NCI-H774 (cell line): Measurements from ENCODE around the gene ENDOU.

Experiments
- DNase-seq: peaks from one replicate; lab custom pipeline; 2025; lab: John Stamatoyannopoulos, UW

The ENDOU gene

DNA sequence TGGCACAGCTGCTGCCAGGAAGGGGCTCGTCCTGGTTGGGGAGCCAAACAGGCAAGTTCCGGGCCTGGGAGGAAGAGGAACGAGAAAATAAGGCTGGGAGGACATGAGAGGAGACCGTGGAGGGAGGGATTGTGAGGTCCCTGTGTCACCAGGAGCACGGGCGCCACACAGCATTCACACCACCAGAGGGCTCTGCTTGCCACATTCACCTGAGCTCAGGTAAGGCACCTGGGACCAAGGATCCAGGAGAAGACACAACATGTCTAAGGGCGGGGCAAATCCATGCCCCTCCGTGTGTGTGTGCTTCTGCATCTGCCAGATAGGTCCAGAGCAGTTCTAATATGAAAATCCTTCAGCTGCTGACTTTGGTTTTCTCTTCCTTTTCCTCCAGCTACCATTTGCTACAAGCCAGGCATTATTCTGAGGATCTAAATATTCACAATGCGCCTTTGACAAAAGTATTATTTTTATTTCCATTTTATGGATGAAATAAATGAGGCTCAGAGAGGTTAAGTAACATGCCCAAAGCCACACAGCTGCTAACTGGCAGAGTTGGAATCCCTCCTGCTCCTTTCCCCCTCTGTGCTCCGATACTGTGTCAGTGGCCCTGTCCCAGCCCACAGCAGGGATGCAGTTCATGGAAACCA is 18.8 kb upstream of the ENDOU start:
- peak; percentile 60 for DNase-seq

DNA sequence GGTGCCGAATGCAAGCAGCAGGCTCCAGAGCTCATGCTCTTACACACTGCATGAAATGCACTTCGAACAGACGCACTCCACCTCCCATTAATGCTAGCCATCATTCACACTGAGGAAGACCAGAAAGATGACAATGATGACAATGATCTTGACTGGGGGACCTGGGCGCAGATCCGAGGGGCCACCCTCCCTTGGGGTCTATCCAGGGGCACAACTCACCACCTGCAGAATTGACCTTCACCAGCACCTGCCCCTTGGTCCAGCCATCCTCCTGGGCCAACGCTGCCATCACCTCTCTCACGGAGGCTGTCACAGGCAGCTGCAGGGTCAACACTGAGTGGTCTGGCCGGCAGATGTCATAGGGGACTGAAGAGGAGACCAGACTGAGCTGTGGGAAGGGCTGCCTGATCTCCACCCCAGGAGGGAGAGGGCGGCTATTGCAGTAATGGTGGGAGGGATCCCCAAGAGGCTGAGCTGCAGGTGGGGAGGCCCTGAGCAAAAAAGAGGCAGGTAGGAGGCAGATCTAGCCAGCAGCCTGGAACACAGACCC is 18.1 kb upstream of the ENDOU start:
- no peak for DNase-seq

DNA sequence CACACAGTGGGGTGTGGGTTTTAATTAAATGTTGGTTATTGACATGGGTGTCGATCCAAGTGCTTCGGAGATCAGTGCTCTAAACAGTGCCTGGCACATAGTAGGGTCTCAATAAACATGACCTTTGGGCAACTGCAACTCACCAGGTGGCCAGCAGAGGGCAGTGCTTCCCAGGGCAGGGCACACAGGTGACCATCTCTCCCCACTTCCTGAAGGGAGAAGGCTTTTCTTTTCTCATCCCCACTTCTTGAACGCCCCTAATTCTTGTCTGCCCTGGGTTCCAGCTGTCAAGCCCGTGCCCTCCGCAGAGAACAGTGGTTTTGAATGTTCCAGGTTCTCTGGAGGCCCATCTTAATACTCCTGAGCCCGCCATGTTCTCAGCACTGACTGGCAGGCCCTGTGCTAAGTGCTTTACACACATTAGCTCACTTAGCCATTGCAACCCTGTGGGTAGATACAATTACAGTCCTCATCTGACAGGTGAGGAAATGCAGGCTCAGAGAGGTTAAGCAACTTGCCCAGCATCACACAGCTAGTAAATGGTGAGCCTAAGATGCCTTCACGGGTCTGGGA is 17.0 kb upstream of the ENDOU start:
- DNase-seq = no peak

DNA sequence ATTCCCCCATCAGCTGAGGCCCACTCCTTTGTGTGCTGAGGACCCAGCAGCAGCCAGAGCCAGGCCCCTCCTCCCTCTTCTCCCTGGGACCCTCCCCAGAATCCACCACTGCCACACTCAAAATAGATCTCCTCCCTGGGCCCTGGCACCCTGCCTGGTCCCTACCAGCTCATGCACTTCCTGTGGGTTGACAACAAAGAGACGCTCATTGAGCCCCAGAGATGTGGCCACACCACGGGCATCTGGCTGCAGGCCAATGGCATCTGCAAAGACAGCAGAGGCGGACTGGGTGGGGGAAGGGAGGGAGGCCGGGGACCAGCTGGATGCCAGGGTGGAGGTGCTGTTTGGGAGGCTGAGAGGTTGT is 16.0 kb upstream of the ENDOU start:
- peak; percentile 90 for DNase-seq

DNA sequence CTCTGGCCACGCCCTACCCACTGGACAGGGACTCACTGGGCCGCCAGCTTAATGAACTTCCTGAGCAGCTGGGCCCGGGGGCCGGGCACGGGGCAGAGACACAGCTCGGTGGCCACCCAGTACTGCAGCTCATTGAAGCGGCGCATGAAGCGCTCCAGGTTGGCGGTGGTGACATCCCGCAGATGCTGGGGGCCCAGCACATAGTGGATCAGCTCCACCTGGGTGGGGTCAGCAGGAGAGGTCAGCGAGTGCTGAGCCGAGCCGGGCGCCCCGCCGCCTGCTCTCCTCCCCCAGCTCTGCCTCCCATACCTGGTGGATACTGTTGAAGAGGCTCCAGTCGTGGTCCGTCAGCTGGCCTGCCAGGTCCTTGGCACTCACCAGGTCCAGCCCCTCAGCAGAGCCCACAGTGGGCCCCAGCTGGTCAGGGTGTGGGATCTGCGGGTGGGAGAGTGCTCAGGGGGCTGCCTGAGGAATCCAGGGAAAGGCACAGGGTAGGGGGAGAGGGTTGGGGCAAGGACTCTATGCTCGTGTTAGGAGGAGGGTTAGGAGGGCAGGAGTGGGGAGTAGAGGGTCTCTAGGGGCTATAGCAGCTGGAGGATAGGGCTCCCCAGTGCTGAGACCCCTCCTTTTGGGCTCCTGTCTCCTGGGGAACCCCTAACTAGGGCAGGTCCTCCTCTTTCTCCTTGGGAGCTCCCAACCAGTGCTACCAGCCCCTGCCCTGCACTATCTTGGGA is 15.5 kb upstream of the ENDOU start:
- no peak for DNase-seq

DNA sequence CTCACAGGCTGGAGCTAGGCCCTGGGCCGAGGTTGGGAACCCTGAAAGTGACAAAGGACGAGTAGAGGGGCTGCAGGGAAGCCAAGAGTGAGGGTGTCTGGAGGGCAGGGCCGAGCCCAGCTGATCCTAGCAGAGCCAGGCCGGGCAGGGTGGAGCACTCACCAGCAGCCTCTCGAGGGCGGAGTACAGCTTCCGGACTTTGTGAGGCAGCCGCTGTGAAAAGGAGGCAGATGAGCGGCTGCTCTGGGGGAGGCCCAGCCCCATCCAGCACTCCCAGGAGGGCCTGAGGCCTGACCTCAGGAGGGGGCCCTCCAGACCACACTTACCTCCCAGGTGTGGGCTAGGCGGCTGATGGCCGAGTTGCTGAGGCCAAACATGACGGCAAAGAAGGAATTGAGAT is 14.7 kb upstream of the ENDOU start:
- no peak for DNase-seq

DNA sequence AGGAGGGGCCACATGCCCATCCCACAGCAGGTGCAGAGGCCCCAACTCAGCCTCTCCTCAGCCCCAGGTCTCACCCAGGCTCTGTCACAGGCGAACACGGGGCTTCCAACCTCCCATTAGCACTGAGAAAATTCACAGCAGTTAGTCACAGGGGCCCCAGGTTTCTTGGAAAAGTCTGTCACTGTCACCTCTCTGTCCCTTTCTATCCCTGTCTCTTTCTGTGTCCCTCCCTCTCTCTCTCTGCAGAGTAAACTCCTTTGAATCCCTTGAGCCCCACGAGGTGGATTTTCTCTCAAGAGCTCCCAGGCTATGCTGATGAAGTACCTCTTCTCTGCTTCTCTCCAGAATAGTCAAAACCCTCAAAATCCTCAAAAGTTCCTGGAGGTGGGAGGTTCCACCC is 14.0 kb upstream of the ENDOU start:
- no peak for DNase-seq

DNA sequence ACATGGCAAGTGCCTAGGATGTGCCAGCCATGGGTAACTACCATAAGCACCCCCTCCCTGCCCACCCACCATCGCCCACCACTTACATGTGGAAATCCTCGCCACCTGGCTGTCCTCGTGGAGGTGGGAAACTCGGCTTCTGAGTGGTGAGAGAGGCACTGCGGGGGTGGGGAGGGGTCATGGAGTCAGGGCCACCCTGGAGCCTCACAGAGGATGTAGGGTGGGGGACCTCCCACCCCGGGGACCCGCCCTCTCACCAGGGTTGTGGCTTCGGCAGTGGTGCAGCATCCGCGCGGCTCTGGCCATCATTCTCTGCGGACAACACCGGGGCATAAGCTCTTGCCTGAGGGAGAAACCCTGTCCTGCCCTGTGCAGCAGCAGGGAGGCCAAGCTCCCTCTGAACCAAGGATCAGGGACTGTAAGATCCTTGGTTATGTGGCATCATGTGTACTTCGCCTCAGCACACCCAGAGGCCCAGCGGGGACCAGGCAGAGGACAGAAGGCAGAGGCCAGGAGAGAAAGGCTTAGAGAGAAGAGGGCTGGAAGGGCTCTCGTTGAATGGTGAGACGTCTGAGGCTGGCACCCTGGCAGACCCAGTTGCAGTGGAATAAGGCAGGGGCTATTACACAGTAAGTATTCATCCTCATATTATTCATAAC is 12.8 kb upstream of the ENDOU start:
- no peak for DNase-seq

DNA sequence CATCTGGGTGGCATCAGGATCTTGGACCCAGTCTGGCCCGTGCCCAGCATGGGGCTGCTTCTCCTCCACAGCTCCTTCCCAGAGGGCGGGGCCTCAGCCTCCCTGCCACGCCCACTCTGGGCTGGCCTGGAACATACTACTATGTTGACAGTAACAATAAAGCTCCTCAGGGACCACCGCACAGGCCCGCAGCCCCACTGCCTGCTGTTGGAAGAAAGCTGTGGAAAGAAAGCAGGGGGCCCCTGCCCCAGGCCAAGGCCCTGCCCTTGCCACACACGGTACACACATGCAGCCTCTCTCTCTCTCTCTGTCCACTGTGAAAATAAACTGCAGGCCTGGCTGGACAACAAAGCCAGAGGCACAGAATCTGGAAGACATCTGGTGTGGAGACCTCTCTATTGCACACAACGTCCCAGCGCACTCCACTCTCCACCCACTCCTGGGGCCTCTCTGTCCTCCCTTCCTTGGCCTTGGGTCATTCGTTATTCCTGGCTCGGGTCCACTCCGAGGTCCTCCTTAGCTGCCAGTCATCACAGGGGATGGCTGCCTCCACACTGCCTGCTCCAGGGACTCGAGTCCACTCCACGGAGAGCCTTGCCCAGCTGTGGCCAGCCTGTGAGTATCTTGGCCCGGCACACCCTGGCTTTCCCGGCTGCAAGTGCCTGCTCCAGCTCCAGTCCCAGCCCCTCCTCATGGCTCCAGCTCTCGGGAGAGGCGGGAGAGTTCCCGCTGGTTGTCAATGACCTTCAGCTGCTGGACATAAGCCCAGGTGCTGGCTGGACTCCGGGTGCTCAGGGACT is 11.8 kb upstream of the ENDOU start:
- DNase-seq = no peak

DNA sequence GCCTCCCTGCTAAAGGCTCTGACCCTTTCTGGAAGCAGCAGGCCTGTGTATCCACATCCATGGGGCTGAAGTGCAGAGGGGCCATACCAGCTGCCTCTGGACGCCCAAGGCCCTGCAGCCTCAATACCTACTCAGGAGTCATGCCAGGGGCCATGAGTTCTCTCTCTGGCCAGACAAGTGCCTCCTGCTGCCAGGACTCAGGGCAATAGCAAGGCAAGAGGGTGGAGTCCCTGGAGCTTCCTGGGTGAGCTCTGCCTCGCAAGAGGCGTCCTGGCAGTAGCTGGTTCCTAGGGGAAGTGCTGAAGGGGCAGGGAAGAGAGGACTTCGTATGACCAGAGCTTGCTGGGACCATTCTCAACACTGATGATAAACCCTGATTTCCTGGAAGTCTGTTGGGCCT is 10.9 kb upstream of the ENDOU start:
- DNase-seq = no peak

DNA sequence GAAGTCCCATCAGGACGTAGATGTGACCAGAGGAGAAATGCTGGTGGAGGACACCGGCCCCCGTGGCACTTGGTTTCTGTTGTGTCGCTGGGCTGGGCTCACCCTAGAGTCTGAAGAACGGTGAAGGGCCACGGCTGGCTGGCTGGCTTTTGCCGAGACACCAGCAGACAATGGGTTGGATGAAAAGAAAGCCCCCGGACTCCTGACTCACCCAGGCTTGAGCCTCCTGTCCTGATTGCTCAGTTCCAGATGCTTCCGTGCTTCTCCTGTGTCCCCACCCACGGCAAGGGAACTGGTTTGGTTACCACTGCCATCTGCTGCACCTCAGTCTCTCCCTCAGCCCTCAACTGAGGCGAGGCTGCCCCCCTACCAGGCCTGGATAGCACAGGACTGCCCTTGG is 10.4 kb upstream of the ENDOU start:
- no peak for DNase-seq

DNA sequence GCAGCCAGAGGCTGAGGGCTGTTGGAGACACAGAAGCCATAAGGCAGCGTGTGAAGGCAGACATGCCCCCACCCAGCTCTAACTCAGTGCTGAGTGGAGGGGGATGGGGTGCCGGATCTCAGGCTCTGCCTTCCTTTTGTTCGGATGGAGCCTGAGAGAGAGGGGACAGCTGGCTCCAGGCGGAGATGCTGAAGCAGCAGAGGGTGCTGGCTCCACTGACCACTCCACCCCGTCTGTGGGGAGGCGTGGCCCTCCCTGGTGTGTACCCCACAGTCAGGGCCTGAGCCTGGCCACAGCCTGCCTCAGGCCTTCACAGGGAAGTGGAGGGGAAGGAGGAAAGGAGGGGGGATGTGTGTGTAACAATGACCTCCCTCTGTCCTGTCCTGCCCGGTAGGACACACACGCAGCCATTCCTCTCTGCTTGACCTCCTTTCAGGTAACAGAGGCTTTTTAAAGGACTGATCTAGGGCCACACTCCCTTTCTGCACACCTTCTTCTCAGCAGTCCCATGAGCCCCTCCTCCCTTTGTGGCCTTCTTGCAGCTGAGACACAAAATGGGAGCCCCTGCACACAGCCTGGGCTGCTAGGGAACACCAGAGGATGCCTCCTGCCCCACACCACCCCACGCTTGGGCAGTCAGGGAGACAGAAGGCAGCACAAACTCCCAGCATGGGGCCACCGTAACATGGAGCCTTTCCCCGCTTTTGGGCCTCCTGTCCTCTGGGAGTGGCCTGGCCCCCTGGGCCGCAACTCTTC is 9.6 kb upstream of the ENDOU start:
- no peak for DNase-seq

DNA sequence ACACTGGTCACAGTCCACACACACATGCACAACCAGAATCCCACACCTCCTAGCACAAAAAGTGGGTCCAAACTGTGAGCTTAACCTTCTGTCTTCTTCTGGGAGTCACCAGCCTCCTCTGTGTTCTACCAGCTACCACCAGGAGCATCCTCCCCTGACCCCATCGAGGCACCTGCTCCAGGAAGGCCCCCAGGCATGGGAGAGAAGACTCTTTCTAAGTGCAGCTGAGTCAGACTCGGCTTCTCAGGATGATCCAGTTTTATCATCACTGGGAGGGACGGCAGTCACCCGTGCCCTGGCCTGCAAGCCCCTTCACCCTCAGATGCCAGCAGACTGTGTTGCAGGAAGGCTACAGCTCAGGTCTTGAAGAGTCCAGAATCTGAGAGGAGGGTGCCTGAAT is 7.9 kb upstream of the ENDOU start:
- no peak for DNase-seq

DNA sequence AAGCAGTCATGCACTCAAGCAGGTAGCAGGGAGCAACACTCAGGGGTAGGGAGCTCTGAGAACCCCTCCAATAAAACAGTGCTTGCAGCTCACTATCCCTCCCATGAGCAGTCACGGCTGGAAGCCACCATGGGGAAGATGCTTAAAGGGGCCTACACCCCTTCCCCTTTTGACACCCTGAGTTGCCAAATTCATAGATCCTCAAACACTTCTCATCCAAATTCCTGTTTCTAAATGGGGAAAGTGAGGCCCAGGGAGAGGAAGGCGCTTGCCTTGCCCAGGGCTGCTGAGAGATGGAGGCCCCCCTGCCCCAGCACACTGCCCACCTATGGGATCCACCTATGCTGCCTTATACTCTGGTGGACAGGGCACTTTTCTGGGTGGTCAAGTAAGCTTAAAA is 7.2 kb upstream of the ENDOU start:
- no peak for DNase-seq

DNA sequence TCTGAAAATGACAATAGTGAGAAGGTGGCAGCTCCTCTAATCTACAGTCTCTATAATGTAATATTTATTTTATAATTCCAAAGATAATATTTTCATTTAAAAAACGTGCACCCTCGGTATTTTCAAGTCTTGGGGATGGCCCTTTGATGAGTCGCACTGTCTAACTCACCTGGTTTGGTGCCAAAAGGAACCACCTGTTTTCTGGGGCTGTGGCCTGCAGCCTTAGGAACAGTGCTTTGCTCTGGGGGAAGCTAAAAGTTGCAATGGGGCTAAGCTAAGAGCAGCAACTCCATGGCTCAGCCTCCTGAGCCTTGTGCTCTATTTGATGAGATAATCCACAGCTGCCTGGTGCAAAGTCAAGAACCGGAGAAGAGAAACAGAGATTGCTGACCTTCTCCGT is 6.4 kb upstream of the ENDOU start:
- DNase-seq = no peak

DNA sequence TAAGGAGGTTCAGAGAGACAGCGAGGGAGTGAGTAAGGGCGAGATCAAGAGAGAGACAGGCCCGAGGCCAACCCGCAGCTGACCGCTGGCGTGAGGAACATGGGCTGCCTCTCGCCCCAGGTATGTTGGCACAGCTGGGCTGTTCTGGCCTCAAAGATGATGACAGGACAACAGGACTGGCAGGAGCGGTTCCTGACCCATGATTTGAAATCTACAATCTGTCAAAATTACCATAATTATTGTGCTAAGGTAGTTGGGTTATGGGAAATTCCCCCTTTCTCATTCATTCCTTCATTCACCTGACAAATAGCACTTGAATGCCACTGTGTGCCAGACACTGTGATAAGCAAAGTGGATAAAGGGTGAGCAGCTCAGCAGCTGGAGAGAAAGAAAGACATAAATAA is 5.1 kb upstream of the ENDOU start:
- peak; percentile 62 for DNase-seq

DNA sequence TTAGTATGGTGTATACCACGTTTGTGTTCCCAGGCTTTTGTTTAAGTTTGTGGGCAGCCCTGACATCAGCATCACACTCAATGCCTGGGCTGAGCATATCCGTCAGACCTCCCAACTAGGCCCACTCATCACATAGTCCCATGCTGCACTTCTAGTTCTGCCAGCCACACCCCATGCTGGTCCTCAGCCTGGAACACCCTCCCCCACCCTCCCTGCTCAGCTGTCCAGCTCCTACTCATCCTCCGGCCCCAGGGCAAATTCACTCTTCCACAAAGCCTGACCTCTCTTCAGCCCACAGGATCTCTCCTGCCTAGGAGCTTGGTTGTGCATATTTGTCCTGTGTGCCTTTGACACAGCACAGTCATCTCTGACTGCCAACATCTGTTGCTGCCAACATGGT is 3.9 kb upstream of the ENDOU start:
- no peak for DNase-seq

DNA sequence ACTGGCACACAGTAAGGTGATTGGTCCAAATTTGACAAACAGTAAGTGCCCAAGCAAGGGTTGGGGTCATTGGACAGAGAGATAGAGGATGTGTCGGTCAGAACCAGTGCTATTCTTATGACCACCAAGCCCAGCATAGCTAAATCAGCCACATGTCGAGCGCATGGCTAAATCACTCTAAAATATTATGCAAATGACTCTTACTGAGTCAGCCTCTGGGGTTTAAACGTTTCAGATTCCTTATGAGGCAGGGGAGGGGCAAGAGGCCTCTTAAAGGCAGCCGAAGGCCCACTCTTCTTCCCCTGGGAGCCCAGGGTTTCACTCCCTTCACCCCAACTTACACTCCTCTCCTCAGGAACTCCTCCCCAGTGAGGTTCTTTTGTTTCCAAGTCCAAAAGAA is 603 bp upstream of the ENDOU start:
- DNase-seq = no peak

DNA sequence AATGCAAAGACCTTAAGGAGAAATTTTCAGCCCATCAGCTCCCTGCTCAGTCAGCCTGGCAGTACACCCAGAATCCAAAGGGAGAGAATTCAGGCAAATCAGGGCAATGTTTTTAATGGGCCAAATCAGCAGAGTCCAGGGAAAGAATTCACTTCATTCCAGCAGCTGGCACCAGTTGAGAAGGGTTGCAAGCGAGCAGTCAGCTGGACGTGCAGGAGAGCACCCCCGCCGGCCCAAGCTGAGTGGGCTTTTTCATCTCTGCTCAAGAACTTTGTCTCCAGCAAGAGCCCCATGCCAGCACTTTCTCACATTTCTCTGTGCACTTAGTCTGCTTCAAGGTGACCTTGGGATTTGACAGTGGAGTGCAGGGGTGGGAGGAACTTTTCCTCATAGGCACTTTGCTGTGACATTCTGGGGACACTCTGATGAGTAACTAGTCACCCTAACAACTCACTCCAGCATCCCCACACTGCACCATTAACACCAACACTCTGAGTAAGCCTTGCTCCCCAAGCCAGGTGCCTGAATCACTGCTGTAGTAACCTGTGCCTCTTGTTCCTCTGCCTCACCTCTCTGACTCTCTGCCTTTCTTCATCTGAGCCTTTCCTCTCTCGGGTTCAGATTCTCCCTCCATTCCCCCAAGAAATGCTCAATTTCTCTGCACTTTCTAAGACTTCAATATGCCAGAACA is 2.2 kb downstream of the ENDOU start:
- no peak for DNase-seq

DNA sequence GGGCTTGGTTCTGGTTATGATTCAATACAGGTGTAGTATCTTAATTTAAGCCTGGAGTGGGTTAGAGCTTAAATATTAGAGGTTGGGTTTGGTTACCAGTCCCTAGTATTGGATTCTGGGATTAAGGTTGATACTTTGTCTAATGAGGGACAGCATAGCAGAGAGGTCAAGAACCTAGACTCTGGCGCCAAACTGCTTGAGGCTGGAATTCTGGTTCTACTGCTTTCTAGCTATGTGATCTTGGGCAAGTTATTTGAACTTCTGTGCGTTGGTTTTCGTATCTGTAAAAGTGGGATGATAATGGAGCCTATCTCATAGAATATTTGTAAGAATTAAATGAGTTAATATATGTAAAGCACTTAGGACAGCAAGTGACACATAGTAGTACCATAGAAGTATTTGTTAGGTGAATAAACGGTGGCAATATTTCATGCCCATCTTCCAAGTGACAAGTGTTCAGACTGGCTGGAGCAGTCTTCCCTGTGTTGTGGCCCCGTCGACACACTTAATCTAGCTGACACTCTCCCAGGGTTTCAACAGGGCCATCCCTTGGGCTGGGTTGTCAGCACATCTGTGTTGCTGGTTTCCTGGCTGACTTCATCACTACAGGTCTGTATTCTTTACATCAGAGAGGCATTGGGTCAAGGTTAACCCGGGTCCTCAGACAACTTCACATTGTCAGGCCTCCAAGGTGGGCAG is 3.0 kb downstream of the ENDOU start:
- DNase-seq = no peak
